Measurements from ENCODE around the gene AGPS.
"Not testable (repeated sequence)": the region's sequence is repeated elsewhere in the genome, so short reads cannot be mapped to it uniquely, and the experiment has no call there.

The AGPS gene

DNA sequence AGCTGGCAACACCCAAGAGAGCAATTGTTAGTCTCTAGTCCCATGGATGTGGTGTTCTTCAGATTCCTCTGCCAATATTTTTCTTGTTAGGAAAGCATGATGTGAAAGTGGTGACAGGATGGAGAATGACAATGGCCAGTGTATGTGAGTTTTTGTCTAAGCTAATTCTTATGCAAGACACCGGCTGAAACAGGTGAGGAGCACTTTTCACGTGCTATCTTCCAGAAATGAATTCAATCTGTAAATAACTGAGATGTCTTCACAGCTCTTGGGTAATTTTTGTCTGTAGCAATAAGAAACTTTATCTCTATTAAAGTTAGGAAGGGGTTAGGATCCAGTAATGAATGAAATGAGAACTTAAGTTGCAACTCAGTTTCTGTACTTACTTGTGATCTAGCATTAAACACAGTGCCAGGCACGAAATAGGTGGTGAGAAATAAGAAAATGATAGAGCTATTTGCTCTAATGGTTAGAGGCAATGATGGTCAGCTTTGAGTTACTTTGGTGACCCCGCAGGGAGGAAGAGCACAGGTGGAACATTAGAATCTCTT is 676 bp upstream of the AGPS start:
- DNase-seq = no peak

DNA sequence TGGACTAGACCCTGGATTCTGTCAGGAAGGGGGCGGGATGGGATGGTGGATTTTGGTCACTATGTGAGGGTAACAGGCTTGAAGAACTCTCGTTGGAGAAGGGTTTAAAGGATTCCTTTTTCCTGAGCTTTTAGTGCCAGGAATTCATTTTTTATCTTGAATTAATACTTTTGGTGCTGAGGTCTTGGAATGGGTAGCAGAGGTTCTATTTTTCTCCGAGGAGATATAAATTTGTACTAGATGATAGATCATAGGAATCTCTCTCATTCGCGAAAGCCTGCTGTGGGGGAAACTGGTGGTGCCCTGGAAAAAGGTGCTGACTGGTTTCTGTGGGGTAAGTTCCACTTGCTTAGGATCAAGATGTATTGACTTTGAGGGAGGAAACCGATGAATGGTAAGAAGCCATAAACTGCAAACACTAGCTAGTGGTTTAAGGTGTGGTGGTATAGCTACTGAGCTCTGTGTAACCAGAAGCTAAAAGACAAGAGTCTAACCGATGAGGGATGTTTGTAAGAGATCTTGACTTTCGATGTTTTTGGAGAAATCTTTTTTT is 706 bp downstream of the AGPS start:
- no peak for DNase-seq

DNA sequence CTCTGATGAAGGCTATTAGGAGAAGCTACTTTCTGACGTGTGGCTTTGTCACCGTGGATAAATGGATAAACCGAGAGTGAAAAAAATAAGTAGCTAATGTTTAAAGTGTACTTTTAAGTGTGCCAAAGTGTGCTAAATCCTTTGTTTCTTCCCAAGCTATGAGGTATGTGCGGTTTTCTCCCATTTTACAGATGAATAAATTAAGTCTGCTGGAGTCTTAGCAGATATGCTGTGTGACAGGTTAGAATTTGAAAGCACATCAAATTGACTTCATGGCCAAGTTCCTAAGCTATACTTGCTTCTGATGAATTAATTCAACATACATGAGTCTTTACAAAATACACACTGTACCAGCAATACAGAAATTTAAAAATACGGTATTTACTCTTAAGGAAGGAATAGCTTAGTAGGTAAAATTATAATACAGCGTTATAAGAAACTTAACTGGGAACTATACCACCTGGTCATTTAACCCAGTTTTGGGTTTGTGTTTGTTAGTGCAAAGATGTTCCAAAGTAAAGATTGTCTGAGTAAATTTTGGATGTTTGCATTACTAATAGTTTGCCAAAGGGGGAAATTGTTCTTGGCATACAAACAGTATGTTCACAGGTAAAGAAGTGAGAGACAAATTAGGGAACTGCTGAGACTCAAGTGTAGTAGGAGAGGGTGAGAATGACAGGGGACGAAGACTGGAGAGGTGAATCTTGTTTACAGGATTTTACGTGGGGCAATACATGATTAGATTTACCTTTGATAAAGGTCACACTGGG is 1.4 kb downstream of the AGPS start:
- no peak for DNase-seq

DNA sequence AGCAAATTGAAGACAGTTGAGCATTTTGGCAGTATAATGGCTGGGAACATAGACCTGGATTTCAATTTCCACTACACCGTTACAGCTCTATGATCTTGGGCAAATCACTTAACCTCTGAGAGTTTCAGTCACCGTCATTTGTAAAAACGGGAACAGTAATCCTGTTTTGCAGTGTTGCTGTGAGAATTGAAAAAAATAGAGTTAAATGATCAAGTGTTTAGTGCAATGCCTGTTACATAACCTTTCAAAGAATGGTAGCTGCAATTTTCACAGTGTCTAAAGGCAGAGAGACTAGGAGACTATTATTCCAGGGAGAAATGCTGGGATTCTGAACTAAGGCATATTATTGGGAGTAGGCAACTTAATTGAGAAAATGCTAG is 2.0 kb downstream of the AGPS start:
- DNase-seq = no peak

DNA sequence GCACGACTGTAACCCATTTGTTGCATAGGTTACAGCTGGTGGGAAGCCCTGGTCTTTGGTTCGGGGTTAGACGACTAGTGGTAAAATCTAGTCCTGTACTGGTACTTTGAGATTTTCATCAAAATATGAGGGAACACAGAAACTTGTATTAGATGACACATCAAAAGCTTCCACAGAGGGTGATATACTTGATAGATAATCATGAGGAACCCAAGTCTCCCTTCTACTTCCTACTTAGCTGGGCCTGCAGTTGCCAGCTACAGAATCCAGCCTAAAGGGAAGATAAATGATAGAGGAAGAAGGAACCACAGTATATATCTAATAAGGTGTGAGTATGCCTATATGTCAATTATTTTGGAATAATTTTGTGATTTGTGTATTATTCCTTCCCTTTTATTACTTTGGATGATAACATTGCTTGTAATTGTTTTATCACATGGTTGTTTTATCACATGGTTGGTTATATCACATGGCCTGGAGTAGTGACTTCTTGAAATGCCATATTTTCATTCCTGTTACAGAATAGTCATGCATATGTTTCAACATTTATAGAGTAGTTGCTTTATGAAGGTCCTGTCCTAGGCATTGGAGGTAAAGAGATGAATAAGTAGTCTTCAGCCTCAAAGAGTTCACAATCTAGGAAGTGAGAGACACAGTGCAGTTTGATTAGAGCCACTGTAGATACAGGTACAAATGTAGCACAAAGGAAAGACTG is 2.9 kb downstream of the AGPS start:
- no peak for DNase-seq

DNA sequence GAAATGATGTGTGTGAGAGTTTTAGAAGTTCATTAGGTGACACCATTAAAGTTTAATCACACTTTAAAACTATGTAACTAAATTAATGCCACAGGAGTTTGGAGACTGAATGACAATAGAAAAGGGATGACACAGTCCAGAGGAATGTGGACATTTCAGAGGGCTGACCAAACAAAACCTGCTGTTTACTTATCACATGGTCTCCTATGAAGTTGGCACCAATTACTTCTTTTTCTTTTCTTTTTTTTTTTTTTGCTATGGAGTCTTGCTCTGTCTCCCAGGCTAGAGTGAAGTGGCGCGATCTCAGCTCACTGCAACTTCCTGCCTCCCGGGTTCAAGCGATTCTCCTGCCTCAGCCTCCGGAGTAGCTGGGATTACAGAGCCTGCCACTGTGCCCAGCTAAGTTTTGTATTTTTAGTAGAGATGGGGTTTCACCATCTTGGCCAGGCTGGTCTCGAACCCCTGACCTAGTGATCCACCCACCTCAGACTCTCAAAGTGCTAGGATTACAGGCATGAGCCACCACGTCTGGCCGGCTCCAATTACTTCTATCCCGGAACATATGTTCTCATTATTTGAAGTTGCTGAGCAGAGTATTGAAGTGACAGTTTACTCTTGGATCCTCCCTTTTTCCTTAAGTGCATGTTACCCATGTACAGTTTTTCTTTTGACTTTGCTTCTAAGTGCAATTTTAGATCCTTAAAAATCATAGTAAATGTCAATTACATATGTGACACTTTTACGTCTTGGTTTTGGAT is 4.3 kb downstream of the AGPS start:
- DNase-seq = no peak

DNA sequence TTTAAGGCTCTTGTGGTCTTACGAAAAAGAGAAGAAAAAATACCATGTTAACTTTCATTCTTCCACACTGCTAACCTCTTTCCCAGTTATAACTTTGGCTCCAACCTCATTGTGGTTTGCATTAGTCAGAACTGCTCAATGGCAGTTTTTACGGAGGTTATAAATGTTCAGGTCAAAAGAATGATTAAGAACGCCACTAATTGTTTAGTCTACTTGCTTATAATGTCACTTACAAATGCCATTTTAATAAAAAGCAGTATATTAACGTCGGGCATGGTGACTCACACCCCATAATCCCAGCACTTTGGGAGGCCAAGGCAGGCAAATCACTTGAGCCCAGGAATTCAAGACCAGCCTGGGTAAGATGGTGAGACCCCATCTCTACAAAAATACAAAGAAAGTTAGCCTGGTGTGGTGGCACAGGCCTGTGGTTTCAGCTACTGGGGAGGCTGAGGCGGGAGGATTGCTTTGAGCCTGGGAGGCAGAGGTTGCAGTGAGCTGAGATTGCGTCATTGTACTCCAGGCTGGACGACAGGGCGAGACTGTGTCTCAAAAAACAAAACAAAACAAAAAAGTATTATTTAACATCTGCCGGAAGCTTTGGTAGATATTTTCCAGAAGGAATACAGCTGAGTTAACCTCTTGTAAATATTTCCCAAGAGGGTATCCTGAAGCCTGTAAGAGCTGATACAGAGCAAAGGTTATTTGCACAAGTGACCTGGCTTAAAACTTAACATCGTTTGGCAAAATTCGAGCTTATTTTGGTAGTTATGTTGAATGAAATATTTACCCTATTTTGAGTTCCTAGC is 5.1 kb downstream of the AGPS start:
- no peak for DNase-seq

DNA sequence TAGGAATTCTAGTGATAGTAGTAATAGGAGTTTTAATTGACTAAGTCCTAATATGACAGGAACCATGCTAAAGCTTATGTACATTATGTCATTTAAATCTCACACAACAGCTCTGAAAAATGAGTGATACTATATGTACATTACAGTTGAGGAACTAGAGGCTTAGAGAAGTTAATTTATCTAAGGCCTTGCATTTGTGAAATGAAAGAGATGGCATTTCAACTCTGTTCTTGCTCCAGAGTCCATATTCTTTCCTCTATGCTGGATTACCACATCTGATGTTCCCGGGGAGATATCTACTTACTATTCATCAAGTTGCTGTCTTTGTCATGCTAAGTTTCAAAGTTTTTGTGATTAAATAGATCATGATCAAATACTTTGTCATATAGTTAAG is 5.7 kb downstream of the AGPS start:
- no peak for DNase-seq

DNA sequence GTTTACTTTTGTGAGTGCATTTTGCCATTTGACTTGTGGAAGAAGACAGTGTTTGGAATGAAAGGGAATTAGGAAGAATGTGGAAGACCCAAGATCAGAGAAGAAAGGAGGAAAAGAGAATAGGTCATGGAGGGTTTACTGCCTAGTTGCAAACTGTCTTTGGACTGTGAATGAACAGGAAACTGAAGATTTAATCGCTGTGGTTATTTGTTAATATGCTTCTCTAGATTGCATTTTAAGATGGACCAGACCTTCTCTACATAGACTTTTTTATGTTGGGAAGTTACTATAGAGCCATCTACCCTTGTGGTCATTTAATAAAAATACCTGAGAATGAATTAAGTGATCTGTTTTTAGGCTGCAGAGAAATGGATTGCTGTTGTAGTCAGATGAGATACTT is 6.2 kb downstream of the AGPS start:
- no peak for DNase-seq

DNA sequence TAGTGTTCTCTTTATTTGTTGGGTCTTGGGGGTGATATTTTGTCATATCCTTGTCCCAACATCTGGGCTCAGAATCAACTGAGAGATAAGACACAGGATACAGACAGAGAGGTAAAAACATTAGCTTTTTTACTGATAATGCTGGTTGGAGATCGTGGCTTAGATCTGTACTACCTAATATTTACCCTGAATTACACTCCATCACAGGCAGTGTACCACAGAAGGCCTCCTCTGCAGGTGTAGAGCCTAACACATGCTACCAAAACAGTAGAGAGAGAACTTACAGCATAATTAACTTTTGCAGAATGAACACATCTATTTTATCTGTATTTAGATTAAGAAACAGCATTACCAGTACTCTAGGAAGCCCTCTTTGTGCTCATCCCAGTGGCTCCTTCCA is 6.8 kb downstream of the AGPS start:
- no peak for DNase-seq

DNA sequence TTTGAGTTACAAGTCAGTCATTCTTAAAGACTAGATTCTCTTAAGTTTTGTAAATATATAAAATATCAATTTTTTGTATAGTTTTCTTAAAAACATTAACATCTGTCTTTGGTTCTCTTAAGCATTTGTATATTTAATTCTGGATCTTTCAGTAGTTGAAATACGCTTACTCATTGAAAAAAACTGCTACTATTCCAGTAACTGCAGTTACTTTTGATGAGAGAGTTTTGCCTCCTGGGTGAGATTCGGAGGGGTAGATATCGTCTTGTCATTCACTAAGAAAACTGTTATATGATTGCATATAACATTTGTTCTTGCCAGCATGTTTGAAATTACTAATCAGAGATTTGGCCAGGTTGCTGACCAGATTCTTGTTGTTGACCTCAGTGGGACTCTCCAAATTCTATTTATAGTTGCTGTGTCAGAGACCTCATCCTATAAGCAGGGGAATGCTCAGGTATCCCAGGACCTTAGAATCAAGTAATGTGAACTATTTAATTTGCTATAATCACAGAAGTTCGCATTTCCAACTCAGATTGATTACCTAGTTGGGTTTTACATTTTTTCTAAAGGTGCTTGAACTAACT is 7.9 kb downstream of the AGPS start:
- DNase-seq = no peak

DNA sequence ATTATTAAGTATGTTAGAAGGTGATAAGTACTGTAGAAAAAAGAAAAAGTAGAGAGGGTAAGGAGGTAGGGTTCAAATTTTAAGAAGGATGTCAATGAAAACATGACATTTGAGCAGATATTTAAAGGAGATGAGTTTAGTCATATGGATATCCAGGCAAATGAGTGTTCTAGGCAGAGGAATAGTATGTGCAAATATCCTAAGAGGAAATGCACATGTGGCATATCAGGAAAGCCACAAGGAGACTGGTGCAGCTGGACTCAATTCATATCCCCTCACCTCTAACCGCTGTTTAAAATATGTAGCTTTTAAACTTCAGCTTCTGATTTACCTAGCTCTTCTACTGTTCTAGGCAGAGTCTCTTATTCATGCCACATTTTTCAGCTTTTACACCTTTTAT is 9.5 kb downstream of the AGPS start:
- DNase-seq = no peak

DNA sequence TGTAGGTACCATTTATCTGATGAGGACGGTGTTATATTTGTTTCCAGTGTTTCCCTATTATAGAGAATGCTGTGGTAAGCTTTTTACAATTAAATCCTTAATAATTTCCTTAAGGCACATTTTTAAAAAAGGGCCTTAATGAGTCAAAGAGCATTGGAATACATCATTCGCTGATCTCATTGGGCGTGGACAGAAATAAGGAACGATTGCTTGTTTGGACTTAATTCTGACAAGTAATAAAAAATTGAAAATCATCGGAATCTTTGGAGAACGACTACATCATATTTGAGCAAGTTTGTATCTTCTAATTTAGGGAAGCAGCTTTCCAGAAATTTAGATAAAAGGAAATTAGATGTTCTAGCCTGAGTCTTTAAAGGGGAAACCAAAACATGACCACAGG is 11.3 kb downstream of the AGPS start:
- DNase-seq = no peak

DNA sequence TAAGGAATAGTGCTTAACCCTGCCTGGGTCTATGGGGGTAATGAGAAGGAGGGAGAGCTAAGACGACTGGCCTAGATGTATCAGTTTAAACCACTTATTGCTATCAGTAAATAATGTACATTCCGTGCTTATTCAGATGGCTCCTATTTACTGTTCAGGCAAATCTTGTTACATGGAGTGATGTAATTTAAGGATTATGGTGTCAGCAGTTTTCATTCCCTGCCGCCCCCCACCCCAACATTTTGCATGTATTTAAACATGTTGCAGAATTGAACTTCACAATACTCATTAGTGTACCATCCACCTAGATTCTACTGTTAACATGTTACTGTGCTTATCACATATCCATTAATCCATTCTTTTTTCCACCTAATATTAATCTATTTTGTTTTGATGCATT is 11.7 kb downstream of the AGPS start:
- no peak for DNase-seq

DNA sequence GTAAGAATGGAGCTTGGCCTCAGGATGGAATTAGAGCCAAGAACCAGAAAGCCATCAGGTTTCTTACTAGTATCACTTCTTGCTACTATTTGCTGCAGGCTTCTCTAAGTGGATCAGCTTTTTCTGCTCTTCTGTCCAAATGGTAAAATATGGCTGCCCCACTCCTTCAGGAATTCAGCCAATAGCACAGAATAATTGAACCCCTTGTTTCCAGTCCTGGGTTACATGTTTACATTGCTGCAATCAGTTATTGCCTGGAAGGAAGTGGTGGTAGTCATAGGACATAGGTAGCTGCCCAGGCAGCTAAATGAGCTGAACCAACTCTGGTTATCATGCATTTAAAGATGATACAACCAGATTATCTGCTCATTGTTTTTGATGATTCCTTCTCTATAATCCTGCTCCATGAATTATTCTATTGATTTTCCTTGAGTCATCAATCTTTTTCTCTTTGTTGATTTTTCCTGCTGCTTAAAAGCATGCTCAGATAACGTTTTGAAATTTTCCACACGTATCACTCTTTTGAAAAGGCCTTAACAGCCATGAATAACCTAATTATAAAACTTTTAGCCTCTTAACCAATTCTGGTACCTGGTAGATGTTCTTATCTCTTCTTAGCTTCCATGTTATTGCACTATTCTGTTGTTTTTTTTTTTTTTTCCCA is 12.6 kb downstream of the AGPS start:
- no peak for DNase-seq

DNA sequence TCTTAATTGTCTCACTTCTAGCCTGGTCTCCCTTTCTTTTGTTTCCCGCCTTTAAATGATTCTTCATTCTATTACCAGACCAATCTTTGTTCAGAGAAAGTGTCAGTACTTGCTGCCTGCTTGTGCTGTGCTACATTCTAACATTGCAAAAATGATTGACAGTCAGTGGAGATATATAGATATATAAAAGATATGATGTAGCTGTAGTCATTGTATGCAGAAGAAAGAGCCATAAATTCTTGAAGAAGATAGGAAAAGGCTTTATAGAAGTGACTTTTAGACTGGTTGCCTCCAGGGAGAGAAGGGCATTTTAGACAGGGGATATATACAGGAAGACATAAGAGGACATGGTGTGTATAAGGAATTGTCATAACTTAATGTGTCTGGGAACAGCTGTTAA is 13.6 kb downstream of the AGPS start:
- DNase-seq = no peak

DNA sequence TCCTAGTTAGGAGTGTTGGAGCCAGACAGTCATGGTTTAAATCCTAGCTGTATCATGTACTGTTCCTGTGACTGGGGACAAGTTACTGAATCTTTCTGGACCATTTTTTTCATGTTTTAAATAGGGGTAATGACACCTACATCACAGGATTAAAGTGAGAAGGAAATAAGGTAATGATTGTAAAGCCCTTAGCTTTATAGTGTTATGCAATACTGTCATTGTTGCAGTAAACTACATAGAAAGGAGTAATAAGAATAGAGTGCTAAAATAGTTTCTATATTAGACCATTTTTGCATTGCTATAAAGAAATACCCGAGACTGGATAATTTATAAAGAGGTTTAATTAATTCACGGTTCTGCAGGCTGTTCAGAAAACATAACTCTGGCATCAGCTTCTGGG is 14.5 kb downstream of the AGPS start:
- DNase-seq = no peak

DNA sequence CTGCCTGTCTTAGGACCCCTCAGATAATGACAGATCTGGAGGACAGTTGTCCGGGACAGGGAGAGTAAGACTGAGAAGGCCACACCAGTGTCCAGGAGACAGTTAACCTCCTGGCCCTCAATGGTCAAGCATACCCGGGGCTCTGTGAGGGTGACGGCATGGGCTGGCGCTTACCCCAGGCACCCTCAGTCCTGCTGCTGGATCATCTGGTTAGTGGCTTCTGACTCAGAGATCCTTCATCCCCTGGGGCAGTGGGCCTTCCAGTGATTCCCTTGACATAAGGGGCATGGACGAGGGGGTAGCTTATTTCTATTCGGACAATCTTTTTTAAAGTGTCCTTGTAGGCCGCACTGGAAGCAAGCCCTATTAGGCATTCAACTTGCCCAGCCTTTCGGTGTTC is 18.1 kb downstream of the AGPS start:
- not testable (repeated sequence) for DNase-seq

DNA sequence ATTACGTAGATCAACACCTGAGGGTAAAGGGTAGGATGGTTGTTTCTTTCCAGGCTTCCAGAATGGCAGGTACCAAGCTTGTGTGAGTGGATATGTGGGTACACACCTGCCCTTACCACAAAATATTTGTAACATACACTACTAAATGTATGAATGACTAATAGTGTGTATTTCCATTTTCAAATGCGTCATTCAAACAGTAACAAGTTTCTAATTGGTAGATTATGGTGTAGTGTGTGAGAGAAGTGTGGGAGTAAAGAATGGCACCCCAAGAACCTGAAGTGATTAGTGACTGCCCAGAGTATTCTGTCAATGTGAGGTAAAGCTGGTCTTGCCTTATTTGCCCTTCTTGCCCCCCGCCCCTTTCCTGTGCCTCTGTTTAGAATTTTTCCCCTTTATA is 21.1 kb downstream of the AGPS start:
- no peak for DNase-seq

DNA sequence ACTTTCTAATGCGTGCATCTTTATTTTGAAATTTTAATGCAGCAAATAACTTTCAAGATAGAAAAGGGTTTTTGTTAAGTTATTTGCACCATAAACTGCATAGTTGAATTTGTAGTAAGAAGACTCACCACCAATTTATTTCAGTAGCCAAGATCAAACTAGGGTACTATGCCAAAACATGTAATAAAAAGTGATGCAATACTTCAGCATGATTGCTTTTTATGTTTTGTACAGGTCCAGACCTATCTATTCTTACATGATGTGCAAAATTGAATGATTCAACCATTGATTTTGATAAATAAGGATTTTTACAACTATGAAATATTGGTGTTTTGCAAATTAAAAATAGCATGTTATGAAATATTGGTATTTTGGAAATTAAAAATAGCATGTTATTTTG is 26.7 kb downstream of the AGPS start:
- DNase-seq = no peak

DNA sequence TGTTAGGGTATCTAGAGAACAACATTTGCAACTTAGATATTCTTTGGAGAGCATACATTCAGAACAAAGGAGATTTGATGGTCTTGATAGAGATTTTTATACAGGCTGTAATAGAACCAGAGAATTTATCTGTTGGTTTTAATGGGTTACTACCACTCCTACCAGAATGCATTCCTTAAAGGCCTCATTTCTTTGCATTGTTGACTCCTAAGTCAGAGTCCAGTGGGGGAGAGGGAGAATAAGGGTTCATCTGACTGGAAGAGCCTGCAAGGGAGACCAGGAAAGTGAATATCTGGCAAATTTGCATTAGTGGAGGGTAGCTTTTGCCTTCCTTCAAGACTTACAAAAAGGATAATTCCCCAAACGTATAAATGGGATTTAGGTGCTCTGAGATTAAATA is 29.7 kb downstream of the AGPS start:
- no peak for DNase-seq

DNA sequence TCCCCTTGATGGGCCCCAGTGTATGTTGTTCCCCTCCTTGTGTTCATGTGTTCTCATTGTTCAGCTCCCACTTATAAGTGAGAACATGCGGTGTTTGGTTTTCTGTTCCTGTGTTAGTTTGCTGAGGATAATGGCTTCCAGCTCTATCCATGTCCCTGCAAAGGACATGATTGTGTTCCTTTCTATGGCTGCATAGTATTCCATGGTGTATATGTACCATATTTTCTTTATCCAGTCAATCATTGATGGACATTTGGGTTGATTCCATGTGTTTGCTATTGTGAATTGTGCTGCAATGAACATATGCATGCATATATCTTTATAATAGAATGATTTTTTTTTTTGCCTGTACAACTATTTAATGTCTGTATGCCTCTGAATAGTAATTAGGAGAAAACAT is 31.5 kb downstream of the AGPS start:
- DNase-seq = not testable (repeated sequence)

Data from NCI-H1417 treated with DMSO at 0.1 percent for 48 hours (cell line).